Neuronal stem cell (in vitro differentiated cells): ENCODE data around the gene MAGI1.

Source experiments
- DNase-seq: peaks from one replicate; pipeline ENCODE4 v3.0.0-alpha.2; 2013; ENCODE audit warnings: low spot score
- H2AFZ ChIP-seq: one replicate; pipeline ENCODE4 v1.6.1; 2013; ENCODE audit warnings: mild to moderate bottlenecking, low read length, inconsistent platforms
- H2AK5ac ChIP-seq: 2 replicates; pipeline ENCODE4 v1.6.1; 2013; ENCODE audit warnings: low read depth, mild to moderate bottlenecking, inconsistent platforms, low read length, moderate library complexity, mixed read lengths
- H2BK120ac ChIP-seq: 2 replicates; pipeline ENCODE4 v1.6.1; 2013; ENCODE audit warnings: low read depth, mild to moderate bottlenecking, inconsistent platforms, low read length, moderate library complexity, mixed read lengths
- H2BK12ac ChIP-seq: one replicate; pipeline ENCODE4 v1.6.1; 2013; ENCODE audit warnings: low read length, inconsistent platforms
- H2BK15ac ChIP-seq: 2 replicates; pipeline ENCODE4 v1.6.1; 2013; ENCODE audit warnings: mild to moderate bottlenecking, low read length, inconsistent platforms, mixed read lengths
- H2BK5ac ChIP-seq: one replicate; pipeline ENCODE4 v1.6.1; 2013; ENCODE audit warnings: inconsistent platforms, mild to moderate bottlenecking, low read length, moderate library complexity
- H3K14ac ChIP-seq: one replicate; pipeline ENCODE4 v1.6.1; 2013; ENCODE audit warnings: low read length, inconsistent platforms
- H3K18ac ChIP-seq: 2 replicates; pipeline ENCODE4 v1.6.1; 2013; ENCODE audit warnings: low read length, inconsistent platforms
- H3K23ac ChIP-seq: 2 replicates; pipeline ENCODE4 v1.6.1; 2013; ENCODE audit warnings: low read depth, mild to moderate bottlenecking, mixed read lengths, low read length, inconsistent platforms; ENCODE audit not compliant: poor library complexity
- H3K27ac ChIP-seq: replicated peaks from 3 replicates; pipeline ENCODE4 v1.5.1; 2013; ENCODE audit warnings: low read length, inconsistent platforms
- H3K27me3 ChIP-seq, 3 experiments: 2 replicates each; pipeline ENCODE4 v1.6.1; 2013; ENCODE audit warnings: low read length in 3 of 3, mild to moderate bottlenecking in 2 of 3, inconsistent platforms in 1 of 3, low read depth in 1 of 3, mixed read lengths in 1 of 3, moderate library complexity in 1 of 3; ENCODE audit not compliant: control insufficient read depth in 3 of 3, insufficient read depth in 3 of 3
- H3K36me3 ChIP-seq, 2 donors: replicated peaks in 1 of 2; 2 replicates each; pipeline ENCODE4 v1.6.1; 2013; ENCODE audit warnings: low read length in 2 of 2; ENCODE audit not compliant: control insufficient read depth in 2 of 2, insufficient read depth in 2 of 2
- H3K4ac ChIP-seq: 2 replicates; pipeline ENCODE4 v1.6.1; 2013; ENCODE audit warnings: inconsistent platforms, mild to moderate bottlenecking, low read length, moderate library complexity
- H3K4me1 ChIP-seq, 2 donors: 1 replicate in 1 of 2; 2 replicates in 1 of 2; pipeline ENCODE4 v1.6.1; 2013; ENCODE audit warnings: low read length in 2 of 2, low read depth in 1 of 2; ENCODE audit not compliant: control insufficient read depth in 2 of 2, insufficient read depth in 1 of 2
- H3K4me2 ChIP-seq: one replicate; pipeline ENCODE4 v1.6.1; 2013; ENCODE audit warnings: mild to moderate bottlenecking, low read length, inconsistent platforms; ENCODE audit not compliant: insufficient read depth, poor library complexity, severe bottlenecking
- H3K4me3 ChIP-seq, 2 donors: 2 replicates each; pipeline ENCODE4 v1.5.1; 2013; ENCODE audit warnings: low read length in 2 of 2, mild to moderate bottlenecking in 2 of 2, inconsistent platforms in 1 of 2, moderate library complexity in 1 of 2
- H3K79me1 ChIP-seq: one replicate; pipeline ENCODE4 v1.6.1; 2013; ENCODE audit warnings: low read depth, mild to moderate bottlenecking, inconsistent platforms, low read length, moderate library complexity
- H3K9ac ChIP-seq: one replicate; pipeline ENCODE4 v1.6.1; 2013; ENCODE audit warnings: mild to moderate bottlenecking, low read depth, low read length, inconsistent platforms; ENCODE audit not compliant: poor library complexity
- H3K9me3 ChIP-seq, 2 donors: replicated peaks in 1 of 2; 2 replicates each; pipeline versions ENCODE3 to v1.6.1; 2013; ENCODE audit warnings: low read length in 2 of 2, mild to moderate bottlenecking in 2 of 2, inconsistent platforms in 1 of 2, low read depth in 1 of 2, mixed read lengths in 1 of 2, moderate library complexity in 1 of 2; ENCODE audit not compliant: control insufficient read depth in 2 of 2, insufficient read depth in 1 of 2
- H4K8ac ChIP-seq: one replicate; pipeline ENCODE4 v1.6.1; 2013; ENCODE audit warnings: low read depth, mild to moderate bottlenecking, inconsistent platforms, low read length, moderate library complexity
- H4K91ac ChIP-seq: one replicate; pipeline ENCODE4 v1.6.1; 2013; ENCODE audit warnings: low read length, low read depth, mild to moderate bottlenecking, inconsistent platforms; ENCODE audit not compliant: poor library complexity
- WGBS, 2 donors: extraction: QIAGEN DNeasy Blood & Tissue Kit; methylation state at CpG; one replicate each; pipeline ENCODE4 v1.1.7; 2013; ENCODE audit warnings: missing lambda C conversion rate in 2 of 2, mixed read lengths in 1 of 2; ENCODE audit not compliant: insufficient read length in 2 of 2, insufficient replicate concordance in 1 of 2; ENCODE audit errors: extremely low coverage in 2 of 2; 5-methylcytosine and 5-hydroxymethylcytosine counted together

MAGI1 gene

DNA sequence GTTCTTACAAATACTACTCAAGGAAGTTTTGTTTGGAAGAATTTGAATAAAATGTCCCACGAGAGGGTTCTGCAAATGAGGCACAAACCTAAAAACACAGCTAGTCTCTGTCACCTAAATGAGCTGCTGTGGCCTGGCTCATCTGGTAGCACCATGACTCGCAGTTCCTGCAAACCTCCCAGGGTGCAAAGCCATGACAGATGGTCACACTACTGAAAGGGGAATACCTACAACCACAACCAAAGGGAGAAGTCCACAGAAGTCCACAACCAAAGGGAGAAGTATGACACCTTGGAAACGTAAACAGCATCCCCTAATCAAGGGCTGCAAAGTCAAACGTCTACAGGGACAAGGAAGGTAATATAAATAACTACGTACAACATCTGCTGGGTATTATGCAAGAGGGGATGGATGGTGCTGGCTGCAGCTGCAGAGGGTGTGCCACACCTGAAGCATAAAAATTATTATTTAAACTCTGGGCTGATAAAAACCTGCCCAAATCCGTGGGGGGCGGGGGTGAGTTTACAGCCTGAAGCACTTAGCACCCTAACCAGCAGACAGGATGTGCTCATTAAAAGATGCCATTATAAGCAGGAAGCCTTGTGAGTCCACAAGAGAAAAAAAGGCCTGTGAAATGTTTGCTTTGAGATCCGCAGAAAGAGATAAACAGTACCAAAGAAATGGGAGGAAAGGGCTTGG, 184.0 kb downstream of the MAGI1 start:
- peaks cover 0 to 2% of the 10 kb centered on the region in 2 donors for H3K36me3 ChIP-seq
- no peak overlapping the region for H3K23ac ChIP-seq
- H3K4me2 ChIP-seq, result no peak overlapping the region
- peak overlapping the region in 1 of 2 donors; percentile 32 for H3K4me3 ChIP-seq
- H3K9me3 ChIP-seq, result no peaks in the 10 kb centered on the region
- no peak overlapping the region for H4K8ac ChIP-seq
- H2BK5ac ChIP-seq, result no peak overlapping the region
- H3K4me1 ChIP-seq, result peaks cover 0 to 4% of the 10 kb centered on the region in 2 donors
- H2BK15ac ChIP-seq, result no peak overlapping the region
- H2BK120ac ChIP-seq, result no peak overlapping the region
- no peak overlapping the region for H3K9ac ChIP-seq
- H4K91ac ChIP-seq, result no peak overlapping the region
- H2AK5ac ChIP-seq, result no peak overlapping the region
- H2AFZ ChIP-seq, result no peak overlapping the region
- H3K4ac ChIP-seq, result no peak overlapping the region
- no peak overlapping the region for H3K18ac ChIP-seq
- no peaks in the 10 kb centered on the region for H3K27me3 ChIP-seq
- no peaks in the 10 kb centered on the region for H3K79me1 ChIP-seq
- no peak overlapping the region for H2BK12ac ChIP-seq
- DNase-seq, result no peak
- no CpG with 5 or more reads among the region's 8 CpGs for WGBS, 2 donors
- H3K27ac ChIP-seq, result no peak overlapping the region
- no peak overlapping the region for H3K14ac ChIP-seq

- Histone ChIP-seq H2BK12ac (no peak overlapping the region), H3K4me3 (no peak overlapping the region), H3K14ac (no peak overlapping the region), H3K36me3 (peaks cover 0 to 2% of the 10 kb centered on the region in 2 donors), H4K91ac (no peak overlapping the region), H3K18ac (no peak overlapping the region), H4K8ac (no peak overlapping the region), H3K4ac (no peak overlapping the region), H2BK15ac (no peak overlapping the region), H3K4me1 (peaks cover 0 to 2% of the 10 kb centered on the region in 2 donors), H2BK120ac (no peak overlapping the region), H2AK5ac (no peak overlapping the region), H3K9me3 (no peaks in the 10 kb centered on the region), H3K4me2 (no peak overlapping the region), H3K23ac (no peak overlapping the region), H3K27me3 (no peaks in the 10 kb centered on the region), H3K79me1 (no peaks in the 10 kb centered on the region), H2BK5ac (no peak overlapping the region), H2AFZ (no peak overlapping the region), H3K27ac (no peak overlapping the region), H3K9ac (no peak overlapping the region)
- 100% methylated on average over 2 of the region's 4 CpGs; no CpG with 5 or more reads in 1 of the 2 donors for WGBS, 2 donors
- DNase-seq, result no peak
Observed at GRCh38 chr3:65851827-65852226, 186.9 kb downstream of the MAGI1 start.

- Histone ChIP-seq H2AK5ac (no peak overlapping the region), H3K36me3 (no peaks in the 10 kb centered on the region), H2BK15ac (no peak overlapping the region), H3K4me3 (no peak overlapping the region), H2BK12ac (no peak overlapping the region), H4K91ac (no peak overlapping the region), H3K23ac (no peak overlapping the region), H2AFZ (no peak overlapping the region), H4K8ac (no peak overlapping the region), H3K4ac (no peak overlapping the region), H3K4me1 (peaks cover 0 to 4% of the 10 kb centered on the region in 2 donors), H3K18ac (no peak overlapping the region), H2BK120ac (no peak overlapping the region), H3K27ac (no peak overlapping the region), H3K14ac (no peak overlapping the region), H3K9me3 (no peaks in the 10 kb centered on the region), H3K27me3 (no peaks in the 10 kb centered on the region), H3K4me2 (no peak overlapping the region), H2BK5ac (no peak overlapping the region), H3K9ac (no peak overlapping the region), H3K79me1 (no peaks in the 10 kb centered on the region)
- no peak for DNase-seq
- no CpG with 5 or more reads among the region's 3 CpGs for WGBS, 2 donors
Observed at GRCh38 chr3:65850261-65850660, 188.5 kb downstream of the MAGI1 start.

- Histone ChIP-seq H3K4me2 (no peak overlapping the region), H2BK5ac (no peak overlapping the region), H3K9ac (no peak overlapping the region), H3K4ac (no peak overlapping the region), H3K27ac (no peak overlapping the region), H3K79me1 (no peaks in the 10 kb centered on the region), H3K23ac (no peak overlapping the region), H3K14ac (no peak overlapping the region), H3K4me3 (no peak overlapping the region), H2BK15ac (no peak overlapping the region), H2BK120ac (no peak overlapping the region), H3K27me3 (no peaks in the 10 kb centered on the region), H4K91ac (no peak overlapping the region), H3K4me1 (peaks cover 0 to 4% of the 10 kb centered on the region in 2 donors), H2AFZ (no peak overlapping the region), H3K18ac (no peak overlapping the region), H3K36me3 (no peaks in the 10 kb centered on the region), H2AK5ac (no peak overlapping the region), H3K9me3 (no peaks in the 10 kb centered on the region), H4K8ac (no peak overlapping the region), H2BK12ac (no peak overlapping the region)
- no peak for DNase-seq
- no CpG with 5 or more reads among the region's 7 CpGs for WGBS, 2 donors
Observed at GRCh38 chr3:65848024-65848423, 190.7 kb downstream of the MAGI1 start.
